ENCODE measurements around the gene IFNAR2. TPM values are rescaled to one million over a fixed set of nuclear protein-coding genes. Genes with fewer than 3 reads are reported as not detected.

Gene IFNAR2
- total and polyA plus RNA-seq, 4 donors, result 21.4 to 38.4 (median 27.5) TPM

Other genes starting within 250 kb of the IFNAR2 start
- 1 to 10 TPM in 1 of 2 donors, under 1 TPM in 1; 0.18 to 1.1 TPM for gene OLIG2, start 204.0 kb upstream of the IFNAR2 start, total RNA-seq
- 1 to 10 TPM in 1 of 2 donors, under 1 TPM in 1; 0.04 to 1.3 TPM for gene OLIG2, start 204.0 kb upstream of the IFNAR2 start, polyA plus RNA-seq
- 1 to 10 TPM; 1.2 to 1.5 TPM for gene OLIG1, start 159.8 kb upstream of the IFNAR2 start, total RNA-seq
- gene OLIG1, start 159.8 kb upstream of the IFNAR2 start, polyA plus RNA-seq, result 1 to 10 TPM; 1.9 to 4.1 TPM
- 10 to 100 TPM; 38.8 to 47.1 TPM for gene IL10RB, start 36.4 kb downstream of the IFNAR2 start, total RNA-seq
- 10 to 100 TPM; 26.7 to 89.1 TPM for gene IL10RB, start 36.4 kb downstream of the IFNAR2 start, polyA plus RNA-seq
- 10 to 100 TPM; 48.1 to 58.7 TPM for gene IFNAR1, start 95.0 kb downstream of the IFNAR2 start, total RNA-seq
- 10 to 100 TPM; 14.3 to 54.8 TPM for gene IFNAR1, start 95.0 kb downstream of the IFNAR2 start, polyA plus RNA-seq
- gene IFNGR2, start 173.5 kb downstream of the IFNAR2 start, total RNA-seq, result 10 to 100 TPM; 60.8 to 82.4 TPM
- 100 to 1,000 TPM in 1 of 2 donors, 10 to 100 TPM in 1; 58.6 to 198 TPM for gene IFNGR2, start 173.5 kb downstream of the IFNAR2 start, polyA plus RNA-seq